ENCODE results near the gene IFNK.
"Not testable (repeated sequence)": the region's sequence is repeated elsewhere in the genome, so short reads cannot be mapped to it uniquely, and the experiment has no call there.

IFNK gene, protein sequence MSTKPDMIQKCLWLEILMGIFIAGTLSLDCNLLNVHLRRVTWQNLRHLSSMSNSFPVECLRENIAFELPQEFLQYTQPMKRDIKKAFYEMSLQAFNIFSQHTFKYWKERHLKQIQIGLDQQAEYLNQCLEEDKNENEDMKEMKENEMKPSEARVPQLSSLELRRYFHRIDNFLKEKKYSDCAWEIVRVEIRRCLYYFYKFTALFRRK

DNA sequence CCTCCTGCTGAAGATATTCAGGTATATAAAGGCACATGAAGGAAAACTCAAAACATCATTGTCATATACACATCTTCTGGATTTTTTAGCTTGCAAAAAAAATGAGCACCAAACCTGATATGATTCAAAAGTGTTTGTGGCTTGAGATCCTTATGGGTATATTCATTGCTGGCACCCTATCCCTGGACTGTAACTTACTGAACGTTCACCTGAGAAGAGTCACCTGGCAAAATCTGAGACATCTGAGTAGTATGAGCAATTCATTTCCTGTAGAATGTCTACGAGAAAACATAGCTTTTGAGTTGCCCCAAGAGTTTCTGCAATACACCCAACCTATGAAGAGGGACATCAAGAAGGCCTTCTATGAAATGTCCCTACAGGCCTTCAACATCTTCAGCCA is at the start of gene IFNK:
TSS of gene IFNK (plus strand) at position 55 of the 400 bp plus-strand sequence. CDS start at position 102, 47 bp downstream.
- no peak for DNase-seq

DNA sequence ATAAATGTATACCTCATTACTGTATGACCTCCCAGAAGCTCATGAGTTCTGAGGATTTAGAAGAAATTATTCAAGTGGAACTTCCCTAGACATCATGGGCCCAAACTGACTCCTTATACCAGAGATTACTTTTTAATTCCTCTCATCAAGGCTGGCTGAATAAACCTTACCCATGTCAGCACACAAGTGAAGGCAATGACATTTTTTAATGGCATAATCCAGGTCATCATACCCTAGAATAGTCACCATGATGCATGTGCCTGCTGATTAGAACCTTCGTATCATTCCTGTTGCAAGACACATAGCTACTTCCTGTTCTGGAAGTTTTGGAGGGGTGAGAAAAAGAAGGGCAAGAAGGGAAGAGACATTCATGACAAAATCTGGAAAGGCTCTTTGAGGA is 49.8 kb upstream of the IFNK start:
- DNase-seq, result peak; percentile 70

DNA sequence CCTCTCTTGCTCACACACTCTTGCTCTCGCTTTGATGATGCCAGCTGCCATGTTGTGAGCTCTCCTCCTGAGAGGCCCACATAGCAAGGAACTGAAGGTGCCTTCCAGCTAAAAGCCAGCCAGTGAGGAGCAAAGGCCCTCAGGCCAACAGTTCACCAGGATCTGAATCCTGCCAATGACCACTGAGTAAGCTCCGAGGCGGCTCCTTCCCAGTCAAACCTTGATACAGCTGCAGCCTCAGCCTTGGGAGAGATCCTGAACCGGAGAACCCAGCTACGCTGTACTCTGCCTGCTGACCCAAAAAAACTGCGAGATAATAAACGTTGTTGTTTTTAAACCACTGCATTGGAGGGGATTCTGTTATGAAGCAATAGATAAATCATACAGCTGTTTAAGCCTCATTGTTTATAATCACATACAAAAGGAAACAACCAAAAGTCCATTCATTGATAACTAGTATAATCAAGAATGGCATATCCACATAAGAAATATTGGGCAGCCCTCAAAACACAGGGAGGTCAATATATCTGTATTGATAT is 49.0 kb upstream of the IFNK start:
- no peak for DNase-seq

DNA sequence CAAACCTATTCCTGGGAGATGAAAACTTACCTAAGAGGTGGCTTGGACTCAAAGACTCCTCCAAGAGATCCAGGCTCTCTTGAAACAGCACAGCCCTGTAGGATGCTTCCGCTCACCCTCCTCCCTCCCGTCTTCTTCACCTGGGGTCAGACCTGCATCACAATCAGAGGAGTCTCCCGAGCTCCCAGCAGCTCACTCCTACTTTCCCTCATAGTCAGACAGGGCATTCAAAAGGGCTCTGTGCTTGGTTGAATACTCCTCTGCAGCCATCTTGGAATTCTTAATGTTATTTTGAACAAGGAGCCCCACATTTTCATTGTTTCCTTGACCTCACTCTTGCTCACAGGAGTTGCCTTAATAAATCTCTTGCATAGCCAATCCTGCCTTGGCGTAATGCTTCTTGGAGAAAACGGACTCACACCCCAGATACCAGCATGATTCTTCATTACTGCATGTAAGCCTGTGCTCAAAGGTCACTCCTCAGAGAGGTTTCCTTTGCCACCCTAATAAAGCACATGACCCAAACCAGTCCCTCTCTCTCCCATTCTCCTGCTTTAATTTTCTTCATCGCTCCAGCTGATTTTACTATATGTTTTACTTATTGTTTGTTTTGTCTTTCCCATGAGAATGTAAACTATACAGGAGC is 47.1 kb upstream of the IFNK start:
- DNase-seq, result no peak

DNA sequence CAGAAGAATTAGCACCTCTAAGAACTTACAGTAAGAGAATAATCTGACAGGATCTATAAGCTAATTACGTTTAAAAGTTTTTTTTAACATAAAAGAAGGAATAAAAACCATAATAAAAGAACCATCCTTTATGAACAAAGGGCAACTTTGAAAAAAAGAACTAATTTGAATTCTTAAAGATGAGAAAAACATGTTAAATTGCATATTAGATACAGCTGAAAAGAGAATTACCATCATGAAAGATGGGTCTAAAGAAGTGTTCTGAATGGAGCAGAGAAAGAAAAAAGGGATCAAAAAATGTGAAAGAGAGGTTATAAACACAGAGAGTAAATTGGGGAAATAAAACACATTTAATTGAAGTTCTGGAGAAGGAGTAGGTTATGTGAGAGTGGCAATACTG is 45.8 kb upstream of the IFNK start:
- no peak for DNase-seq

DNA sequence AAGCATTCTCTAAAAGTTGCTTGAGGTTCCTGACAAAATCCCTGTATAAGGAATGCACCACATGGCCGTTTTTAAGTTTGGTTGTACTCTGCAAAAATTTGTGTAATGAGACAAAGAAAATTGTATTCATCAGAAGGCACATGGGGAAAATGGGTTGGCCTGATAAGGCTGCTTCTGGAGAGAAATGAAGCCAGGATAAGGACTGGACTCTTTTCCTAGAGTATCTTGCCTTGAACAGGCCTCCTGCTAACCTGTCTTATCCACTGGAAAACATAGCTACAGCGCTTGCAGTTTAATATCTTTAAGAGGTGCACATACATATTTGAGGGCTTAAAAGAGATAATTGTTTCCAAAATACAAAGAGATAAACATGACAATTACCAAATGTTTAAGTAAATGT is 41.4 kb upstream of the IFNK start:
- DNase-seq, result no peak

DNA sequence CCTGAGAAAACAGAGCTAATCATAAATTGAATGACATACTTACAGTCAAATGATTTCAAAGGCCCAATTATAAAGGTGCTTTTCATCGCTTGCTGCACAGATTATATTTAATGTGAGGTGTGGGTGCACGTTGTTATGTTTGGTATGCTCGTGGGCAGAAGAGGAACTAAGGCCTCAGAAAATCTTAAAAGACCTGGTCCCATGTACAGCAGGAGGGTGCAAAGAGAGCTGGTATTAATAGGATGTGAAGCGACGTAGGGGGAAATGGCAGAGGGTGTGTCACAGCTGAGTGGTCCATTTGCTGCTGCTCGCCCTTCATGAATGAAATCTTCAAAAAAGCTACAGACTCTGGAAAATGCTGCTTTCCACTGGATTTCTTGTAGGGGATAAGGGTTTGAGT is 40.5 kb upstream of the IFNK start:
- no peak for DNase-seq

DNA sequence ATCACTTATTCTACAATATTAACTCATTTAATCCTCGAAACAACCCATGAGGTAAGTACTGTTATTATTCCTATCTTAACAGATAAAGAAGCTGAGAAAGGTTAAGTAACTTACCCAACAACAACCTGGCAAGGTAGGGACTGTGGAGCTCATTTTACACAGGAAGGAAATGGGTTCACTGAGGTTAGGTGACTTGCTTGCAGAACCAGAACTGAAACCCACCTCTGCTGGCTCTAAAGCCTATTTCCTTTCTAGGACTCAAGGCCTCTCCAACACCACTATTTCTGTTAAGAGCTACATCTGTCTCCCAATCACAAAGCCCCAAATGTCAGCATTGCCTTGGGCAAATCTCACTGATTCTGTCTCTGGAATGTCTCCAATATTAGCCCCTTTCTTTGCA is 38.9 kb upstream of the IFNK start:
- no peak for DNase-seq

DNA sequence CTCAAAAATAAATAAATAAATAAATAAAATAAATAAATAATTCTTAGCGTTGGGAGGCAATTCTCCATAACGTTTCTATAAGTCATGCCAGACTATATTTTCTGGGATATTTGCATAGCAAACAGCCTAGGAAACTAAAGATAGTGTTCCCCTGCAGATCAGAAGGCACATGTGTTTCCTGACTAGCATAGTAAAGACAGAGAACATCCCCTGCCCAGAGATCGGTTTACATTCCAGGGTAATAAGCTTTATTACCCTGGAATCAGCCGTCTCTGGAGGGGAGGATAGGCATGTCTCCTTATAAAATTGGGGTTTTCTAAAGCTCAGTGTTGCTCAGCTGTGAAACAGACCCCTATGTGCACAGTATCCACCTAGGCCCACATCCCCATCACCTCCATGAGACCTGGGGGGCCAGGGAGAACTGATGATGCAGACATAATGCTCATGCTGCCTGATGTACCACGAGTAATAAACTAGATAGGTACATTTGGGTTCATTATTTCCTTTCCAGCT is 36.9 kb upstream of the IFNK start:
- no peak for DNase-seq

DNA sequence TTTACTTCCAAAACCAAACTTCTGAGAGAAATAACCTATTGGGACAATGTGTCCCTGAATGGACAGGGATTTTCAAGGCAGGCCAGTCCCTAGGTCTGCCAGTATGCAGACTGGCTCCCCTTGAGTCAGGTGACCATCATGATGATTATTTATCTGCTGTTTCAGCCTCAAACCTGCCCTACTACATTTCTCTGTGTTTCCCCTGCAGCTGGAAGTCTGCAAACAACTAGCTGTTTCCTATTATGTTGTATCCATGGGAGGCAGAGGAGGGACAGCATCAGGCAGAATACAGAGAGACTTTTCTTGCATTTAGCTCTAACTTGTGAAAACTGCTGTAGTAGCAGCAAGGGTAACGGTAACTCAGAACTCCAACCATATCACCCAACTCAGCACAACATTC is 36.2 kb upstream of the IFNK start:
- no peak for DNase-seq

DNA sequence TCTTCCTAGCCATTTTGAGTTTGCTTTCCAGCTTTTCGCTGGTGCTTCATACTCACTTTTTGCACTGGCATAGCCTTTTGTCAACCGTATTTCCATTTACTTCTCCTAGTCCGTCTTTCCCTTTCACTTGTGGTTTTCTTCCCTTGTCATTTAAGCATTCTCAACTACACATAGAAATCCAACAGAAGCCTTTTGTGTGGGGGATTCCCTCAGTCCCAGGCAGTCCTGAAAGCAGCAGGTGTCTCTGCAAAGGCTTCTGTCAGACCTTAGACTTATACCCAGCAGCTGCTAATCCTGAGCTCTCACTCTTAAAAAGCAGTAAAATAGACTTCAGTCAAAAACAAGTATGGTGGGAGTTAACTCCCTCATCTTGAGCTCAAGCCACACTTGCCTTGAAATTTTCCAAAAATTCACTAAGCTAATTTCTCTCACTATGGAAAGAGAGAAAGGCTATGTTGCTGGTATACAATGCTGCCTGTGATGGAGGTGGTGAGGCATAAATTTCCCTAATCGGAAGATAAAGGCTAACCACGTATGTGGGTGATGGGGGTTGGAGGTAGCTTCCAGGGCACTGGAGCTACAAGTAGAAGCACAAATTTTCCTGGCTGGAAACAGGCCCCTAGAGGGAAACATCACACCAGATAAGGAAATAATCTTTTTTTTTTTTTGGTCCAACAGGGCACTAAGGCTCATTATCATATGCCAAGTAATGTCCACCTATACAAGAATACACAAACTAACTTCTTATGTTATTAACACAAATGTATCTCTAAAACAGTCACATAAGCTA is 34.8 kb upstream of the IFNK start:
- peak; percentile 28 for DNase-seq

DNA sequence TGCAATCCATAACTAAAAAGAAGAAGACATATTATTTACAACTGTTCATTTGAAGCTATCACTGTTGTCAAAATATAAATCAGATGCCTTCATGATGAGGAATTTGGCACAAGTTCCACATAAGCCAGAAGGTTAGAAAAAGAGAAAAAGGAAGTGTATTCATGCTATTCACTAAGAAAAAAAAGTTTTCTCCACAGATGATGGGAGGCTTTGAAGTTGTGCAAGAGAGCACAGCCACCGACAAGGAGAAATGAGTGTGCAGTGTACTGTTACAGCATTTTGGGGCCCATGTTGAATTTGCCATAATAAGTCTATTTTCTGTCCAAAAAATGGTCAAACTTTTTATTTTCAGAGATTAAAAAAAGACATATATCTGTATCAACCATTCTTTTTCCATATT is 32.9 kb upstream of the IFNK start:
- DNase-seq, result peak; percentile 80

DNA sequence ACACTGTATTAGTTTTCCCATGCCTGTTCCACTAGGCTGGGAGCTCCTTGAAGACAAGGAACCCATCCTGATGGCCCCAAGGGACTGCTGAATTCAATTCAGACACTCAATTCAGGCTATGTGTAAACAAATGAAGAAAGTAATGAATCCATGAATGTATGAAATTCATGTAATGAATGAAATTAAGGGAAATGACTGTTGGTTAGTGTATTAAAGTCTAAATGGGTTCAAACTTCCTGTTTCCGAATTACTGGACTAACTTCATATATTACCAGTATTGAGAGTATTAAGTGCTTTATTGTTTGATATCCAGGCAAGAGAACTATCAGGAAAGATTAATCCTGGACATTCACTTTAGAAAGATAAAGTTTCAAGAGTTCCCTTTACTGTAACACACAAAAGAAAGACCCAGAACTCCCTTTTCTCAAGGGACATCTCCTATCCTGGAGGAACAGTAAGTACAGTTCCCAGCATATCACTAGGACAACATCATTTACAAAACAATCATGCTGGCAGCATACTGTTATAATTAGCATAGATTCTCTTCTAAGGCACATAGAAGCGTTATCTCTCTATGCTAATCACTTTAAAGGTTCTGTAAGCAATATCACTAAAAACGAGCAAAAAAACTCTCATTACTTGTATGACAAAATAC is 28.5 kb upstream of the IFNK start:
- DNase-seq, result no peak

DNA sequence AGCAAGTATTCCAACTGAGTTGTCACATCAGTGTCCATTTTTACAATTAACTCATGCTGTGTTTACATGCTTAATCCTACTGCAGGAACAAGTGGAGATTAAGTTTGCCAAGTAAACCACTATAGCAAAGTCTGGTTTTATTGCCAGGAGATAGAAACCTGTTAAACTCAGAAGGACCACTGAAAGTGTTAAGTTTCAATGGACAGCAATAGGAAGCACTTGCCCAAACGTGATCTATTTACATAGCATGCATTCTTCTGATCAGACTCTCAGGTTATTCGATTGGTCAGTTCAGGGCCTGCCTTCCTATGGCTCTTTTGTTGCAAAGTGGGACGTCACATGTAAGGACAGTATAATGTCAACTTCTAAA is 28.0 kb upstream of the IFNK start:
- DNase-seq, result no peak

DNA sequence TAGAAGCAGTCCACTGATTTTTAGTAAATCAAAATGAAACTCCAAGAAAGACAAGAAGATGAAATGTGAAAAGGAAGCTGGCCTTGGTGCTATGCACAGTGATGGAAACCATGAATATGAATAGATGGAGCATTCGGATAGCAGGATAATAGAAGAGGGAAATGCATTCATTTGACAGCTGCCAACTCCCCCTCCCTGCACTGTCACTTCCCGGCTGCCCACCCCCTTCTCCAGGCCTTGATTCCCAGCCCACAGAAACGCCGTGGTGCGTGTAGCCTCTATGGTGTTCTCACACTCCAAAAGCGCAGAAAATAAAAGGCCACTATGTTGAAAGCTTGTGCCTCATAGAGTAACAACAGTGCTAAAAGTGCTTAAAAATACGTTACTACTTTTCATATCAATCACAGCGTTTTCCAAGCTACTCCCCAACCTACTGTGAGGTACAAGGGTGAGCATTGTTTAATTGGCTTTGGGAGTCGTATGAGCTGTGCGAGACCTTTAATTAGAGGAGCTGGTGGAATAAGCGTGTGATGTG is 26.1 kb upstream of the IFNK start:
- DNase-seq, result no peak

DNA sequence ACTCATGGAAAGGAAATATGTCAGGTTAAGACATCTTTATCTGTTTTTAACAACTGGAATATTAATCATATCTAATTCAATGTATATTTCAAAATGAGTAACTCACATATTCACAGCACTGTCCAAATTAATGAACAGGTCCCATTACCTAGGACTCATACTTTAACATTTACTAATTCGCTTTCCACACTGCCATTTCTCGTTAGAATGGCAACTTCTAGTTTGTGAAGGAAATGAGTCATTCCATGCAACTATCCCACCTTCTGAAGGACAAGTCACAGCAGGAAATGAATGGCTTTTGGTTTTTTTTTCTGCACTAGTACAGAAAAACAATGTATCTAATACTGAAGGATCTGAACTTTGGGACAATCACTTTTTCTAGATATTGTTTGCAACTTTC is 24.6 kb upstream of the IFNK start:
- peak; percentile 81 for DNase-seq

DNA sequence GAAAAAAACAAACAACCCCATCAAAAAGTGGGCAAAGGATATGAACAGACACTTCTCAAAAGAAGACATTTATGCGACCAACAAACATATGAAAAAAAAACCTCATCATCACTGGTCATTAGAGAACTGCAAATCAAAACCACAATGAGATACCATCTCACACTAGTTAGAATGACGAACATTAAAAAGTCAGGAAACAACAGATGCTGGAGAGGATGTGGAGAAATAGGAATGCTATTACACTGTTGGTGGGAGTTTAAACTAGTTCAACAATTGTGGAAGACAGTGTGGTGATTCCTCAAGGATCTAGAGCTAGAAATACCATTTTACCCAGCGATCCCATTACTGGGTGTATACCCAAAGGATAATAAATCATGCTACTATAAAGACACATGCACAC is 23.2 kb upstream of the IFNK start:
- not testable (repeated sequence) for DNase-seq

DNA sequence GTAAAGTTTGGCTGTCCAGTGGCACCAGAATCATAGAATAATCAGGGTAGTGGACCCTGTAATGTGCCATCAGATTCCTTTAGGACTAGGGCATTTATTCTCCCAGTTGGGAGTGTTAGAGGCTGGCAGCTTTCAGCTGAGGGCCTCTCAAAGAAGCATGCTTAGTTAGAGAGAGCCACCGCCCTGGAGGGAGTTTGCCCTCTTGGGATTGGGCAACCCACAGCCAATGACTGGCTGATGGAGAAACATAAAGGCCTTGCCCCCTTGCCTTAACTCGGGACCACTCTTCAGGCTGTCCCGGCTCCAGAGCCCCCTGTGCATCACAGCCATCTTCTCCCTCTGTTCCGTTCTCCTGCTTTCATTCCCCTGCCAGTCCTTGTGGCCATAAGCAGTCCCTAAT is 20.5 kb upstream of the IFNK start:
- no peak for DNase-seq

DNA sequence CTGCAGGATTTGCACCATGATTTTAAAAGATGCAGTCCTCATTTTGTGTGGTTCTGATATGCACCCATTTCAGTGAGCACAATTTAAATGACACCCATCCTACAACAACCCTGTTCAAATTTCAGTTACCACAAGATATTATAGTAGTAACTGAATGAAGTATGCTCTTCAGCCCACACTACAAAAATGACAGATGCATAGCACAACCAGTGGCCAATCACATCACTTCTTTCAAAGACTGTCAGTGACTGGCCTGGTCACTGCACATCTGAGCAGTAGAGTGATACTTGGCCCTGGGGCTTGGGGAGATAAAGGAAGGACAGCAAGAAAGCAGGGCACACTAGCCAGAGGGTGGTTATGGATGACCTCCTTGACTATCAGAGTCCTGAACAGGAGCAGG is 19.8 kb upstream of the IFNK start:
- DNase-seq, result no peak

DNA sequence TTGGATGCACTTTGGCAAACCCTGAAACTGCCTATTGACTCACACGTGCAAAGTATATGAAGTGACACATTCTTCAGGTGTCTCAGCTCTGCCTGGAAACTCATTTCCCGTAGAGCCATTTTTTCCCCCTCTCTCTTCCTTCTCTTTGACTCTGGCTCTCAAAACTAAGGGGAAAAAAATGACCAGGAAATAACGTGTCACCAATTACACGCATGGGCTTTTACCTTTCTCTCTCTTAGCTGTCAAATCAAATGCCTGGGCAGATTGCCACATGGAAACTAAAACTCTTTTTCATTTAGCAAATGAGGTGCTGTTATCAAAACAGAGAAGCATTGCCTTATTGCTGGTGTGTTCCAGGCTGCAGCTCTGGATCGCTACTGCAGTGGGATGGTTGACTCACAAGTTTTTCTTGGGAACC is 18.3 kb upstream of the IFNK start:
- peak; percentile 25 for DNase-seq

DNA sequence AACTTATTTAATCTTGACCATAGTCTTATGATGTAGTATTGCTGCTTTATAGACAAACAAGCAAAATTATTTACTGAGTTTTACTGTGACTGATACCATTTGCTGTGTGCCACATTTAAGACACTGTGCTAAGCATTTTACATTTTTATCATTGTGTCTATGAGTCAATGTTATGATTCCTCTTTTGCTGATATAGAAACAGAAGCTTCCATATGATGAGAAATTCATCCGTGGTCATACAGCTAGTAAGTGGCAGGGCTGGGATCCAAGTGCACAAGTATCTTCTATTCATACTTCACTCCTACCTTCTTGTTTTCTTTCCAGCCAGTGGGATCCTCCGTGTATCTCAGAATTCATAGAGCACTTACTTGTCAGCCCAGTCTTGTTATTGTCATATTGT is 17.1 kb upstream of the IFNK start:
- DNase-seq, result peak; percentile 62

DNA sequence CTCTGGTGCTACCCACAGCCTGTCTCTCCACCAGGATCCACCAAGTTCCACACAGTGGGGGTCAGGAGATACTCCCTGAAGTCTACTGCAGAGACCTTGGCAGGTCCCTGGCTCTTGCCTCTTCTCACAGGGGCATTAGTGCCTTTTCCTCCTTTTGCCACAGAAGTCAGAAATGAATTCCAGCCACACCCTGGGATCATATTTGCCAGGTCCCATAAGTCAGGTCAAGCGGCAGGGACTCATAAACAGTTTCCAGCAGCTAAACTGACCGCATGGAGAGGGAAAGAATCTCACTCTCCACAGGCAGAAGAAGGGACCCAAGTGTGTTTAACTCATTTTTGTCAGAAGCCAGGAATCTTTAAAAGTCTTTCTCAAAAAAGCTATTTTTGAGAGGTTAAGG is 13.3 kb upstream of the IFNK start:
- no peak for DNase-seq

DNA sequence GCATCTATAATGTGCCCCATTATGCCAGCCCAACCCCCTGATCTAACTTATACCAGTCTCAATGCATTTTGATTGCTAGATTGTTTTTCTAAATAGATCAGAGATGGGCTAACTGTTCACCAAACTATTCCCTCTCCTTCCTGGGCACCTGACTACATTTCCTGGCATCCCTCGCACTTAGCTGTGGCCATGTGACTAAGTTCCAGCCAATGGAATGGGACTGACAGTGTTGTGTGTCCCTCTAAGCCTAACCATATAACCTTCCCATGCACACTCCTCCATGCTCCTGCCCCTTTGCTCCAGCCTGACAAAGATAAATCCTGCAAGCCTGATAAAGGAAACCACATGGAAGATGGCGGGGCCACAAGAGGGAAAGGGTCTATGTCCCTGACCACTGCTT is 12.3 kb upstream of the IFNK start:
- no peak for DNase-seq
